HG02870 (cell line): ENCODE results near the gene CNOT3.

Experiments
- ATAC-seq: cut with Tn5 transposase; IDR thresholded peaks from one replicate; pipeline ENCODE4 v1.9.1; 2021; ENCODE audit warnings: mild to moderate bottlenecking, moderate library complexity; ENCODE audit not compliant: unreplicated experiment

Gene CNOT3

DNA sequence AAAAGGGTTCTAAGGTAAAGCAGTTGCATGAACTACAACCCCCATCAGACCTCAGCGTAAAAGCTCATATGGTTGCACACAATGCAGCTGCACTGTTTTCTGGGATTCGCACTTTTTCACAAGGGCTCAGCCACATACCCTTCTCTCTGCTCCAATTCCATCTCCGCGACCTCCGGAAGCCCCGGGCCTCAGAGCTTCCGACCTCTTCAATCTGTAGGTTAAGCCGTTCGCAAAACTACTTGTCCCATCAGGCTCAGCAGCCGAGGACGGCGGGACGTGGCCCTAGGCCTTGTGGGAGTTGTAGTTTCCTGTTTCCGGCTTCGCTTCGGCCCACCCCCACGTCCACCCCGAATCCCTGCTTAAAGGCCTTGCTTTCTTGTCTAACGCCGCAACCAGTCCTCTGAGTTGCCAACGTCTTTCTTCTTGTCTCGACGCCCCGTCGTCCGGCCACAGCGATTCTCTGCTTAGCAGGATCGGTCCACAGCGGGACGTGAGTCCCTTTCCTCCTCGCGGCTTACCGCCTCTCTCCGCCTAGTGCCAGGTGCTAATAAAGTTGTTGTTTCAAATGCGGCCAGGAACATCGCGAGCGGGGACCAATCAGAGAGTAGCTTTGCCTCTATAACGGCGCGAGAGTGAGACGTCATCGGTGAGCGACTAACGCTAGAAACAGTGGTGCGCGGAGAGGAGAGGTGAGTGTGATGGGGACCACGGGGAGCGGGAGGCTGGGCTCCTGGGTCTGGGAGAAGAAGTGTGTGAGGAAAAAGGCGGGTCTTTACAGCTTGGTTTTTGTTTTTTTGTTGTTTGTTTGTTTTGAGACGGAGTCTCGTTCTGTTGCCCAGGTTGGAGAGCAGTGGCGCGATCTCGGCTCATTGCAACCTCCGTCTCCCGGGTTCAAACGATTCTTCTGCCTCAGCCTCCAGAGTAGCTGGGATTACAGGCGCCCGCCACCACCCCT, 22.2 kb upstream of the CNOT3 start, which contains the start of the genes PRPF31 and TFPT:
Gene PRPF31, plus strand, starts transcription at position 646 of the 955 bp plus-strand sequence. CDS start 2,525 bp downstream, outside the sequence.
Gene TFPT, minus strand, starts transcription at position 549 of the 955 bp plus-strand sequence. Its CDS starts 388 bp downstream, at position 161.
- peak; percentile 70 for ATAC-seq

DNA sequence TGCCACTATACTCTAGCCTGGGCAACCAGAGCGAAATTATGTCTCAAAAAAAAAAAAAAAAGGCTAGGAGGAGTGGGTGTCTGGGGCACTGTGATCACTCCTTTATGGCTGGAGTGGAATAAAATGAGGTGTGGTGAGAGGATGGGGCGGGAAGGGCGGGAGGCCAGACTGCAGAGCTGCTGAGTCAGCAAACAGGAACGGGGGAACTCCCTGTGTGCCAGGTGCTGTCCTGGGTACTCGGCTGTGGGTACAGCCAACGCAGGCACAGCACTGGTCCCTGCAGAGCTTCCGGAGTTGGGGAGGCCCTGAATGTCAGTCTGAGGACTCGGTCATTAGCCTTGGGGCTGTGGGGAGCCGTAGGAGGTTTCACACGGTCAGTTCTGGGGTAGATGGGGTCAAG, 16.3 kb upstream of the CNOT3 start:
- no peak for ATAC-seq

DNA sequence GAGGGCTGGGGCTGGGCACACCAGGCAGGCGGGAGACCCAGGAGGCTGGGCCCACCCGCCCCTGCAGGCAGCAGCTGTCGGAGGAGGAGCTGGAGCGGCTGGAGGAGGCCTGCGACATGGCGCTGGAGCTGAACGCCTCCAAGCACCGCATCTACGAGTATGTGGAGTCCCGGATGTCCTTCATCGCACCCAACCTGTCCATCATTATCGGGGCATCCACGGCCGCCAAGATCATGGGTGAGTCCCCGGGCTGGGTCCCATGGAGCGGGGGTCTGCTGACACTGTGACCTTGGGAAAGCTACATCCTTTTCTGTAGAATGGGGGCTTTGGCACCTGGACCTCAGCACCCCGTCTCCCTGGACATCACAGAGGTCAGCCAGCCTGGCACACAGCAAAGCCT, 13.9 kb upstream of the CNOT3 start:
- no peak for ATAC-seq

DNA sequence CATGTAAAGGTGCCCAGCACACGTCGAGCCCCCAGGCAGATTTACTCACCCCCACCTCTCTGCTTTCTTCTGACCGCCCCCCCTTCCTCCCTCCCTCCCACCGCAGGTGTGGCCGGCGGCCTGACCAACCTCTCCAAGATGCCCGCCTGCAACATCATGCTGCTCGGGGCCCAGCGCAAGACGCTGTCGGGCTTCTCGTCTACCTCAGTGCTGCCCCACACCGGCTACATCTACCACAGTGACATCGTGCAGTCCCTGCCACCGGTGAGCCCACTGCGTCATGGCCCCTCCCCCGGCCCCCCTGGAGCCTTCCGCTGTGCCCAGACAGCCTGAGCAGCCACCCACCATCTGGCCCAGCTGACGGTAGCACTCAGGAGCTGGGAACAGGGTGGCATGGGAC, 13.2 kb upstream of the CNOT3 start:
- ATAC-seq: no peak

DNA sequence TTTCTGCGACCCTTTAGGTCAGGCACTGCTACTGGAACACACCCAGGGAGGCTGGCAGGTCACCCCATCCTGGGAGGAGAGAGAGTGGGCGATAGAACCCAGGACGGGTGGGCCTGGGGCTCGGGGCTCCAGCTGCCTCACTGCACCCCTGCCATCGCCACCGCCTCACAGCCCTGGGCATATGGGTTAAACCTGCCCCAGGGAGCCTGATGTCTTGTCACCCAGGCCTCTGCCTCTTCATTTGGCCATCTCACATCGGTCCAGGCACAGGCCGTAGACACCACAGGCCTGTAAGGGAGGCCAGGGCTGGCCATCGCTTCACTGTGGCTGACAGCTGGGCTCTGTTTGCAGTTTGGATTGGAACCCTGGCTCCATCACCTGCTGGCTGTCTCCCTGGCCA, 11.8 kb upstream of the CNOT3 start:
- ATAC-seq: no peak

DNA sequence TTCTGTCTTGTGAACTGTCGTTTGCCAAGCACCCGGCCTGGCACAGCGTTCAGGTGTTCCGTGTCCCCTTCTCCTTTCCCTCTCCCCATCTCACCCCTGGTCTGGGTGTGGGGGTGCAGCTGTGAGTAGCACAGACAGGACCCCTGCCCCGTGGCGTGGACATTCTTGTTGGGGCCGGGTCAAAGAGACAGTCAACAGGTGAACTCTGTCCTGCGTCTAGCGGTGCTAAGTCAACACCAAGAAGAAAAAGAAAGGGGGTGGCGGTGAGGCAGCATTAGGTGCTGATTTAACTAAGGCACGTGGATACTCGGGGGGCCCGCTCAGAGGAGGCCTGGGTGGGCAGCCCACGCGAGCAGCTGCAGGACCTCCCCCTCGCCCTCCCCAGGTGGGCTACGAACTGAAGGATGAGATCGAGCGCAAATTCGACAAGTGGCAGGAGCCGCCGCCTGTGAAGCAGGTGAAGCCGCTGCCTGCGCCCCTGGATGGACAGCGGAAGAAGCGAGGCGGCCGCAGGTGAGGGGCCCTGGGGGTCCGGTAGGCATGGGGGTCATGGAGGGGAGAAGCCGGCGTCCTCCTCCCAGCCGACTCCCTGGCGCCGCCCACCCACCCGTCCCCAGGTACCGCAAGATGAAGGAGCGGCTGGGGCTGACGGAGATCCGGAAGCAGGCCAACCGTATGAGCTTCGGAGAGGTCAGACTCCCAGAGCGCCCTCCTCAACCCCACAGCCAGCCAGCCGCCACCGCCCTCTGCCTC, 9.7 kb upstream of the CNOT3 start:
- no peak for ATAC-seq

DNA sequence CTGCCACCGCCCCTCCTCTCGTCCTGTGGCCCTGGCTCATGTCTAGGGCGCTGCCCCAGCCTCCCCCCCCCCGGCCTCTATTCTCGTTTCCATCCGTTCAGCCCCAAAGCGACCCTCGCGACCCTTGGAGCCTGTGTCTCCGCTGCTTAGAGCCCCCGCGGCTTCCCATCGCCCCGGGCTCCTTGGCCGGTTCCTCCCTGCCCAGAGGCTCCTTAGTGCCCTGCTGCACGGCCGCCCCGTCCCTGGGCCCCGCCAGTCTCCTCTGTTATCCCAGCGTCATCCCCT, 9.2 kb upstream of the CNOT3 start:
- ATAC-seq: no peak

DNA sequence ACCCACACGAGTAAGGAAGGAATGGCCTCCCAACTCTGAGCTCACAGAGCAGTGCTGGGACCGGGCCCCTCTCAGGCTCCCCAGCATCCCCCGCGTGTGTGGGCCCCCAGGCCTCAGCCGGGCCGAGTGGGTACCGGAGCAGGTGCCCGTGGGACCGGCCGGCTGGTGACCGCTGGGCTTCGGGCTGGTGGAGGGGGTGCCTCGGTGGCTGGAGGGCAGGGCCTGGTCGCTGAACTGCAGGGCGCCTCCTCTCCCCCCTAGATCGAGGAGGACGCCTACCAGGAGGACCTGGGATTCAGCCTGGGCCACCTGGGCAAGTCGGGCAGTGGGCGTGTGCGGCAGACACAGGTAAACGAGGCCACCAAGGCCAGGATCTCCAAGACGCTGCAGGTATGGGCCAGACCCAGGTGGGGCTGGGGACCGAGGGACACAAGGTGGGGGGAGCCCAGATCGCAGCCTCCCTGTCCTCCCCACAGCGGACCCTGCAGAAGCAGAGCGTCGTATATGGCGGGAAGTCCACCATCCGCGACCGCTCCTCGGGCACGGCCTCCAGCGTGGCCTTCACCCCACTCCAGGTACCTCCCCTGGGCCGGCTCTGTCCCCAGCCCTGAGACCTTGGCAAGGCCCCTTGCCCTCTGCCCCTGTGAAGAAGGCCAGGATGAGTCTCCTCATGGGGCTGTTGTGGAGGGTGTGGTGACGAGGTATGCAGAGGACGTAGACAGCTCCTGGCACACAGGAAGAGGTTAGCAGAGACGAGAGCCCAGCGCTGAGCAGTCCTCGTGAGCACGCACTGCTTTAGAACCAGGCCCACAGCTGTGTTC, 8.6 kb upstream of the CNOT3 start:
- ATAC-seq: no peak

DNA sequence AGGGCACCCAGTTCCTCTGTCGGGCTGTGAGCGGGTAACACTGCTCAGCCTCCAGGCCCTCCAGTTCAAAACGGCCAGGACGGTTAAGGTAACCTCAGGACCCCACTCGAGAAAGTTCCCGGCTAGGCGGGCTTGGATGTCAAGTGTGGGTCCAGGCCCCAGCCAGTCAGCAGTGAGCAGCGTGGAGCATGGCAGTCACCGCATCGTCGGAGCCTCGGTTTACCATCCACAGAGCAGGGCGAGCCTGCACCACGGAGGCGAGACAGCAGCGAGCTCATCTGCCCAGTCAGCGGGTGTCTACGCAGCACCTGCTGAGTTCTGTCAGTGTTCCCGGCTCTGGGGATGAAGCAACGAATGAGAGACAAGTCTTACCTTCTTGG, 8.0 kb upstream of the CNOT3 start:
- no peak for ATAC-seq

DNA sequence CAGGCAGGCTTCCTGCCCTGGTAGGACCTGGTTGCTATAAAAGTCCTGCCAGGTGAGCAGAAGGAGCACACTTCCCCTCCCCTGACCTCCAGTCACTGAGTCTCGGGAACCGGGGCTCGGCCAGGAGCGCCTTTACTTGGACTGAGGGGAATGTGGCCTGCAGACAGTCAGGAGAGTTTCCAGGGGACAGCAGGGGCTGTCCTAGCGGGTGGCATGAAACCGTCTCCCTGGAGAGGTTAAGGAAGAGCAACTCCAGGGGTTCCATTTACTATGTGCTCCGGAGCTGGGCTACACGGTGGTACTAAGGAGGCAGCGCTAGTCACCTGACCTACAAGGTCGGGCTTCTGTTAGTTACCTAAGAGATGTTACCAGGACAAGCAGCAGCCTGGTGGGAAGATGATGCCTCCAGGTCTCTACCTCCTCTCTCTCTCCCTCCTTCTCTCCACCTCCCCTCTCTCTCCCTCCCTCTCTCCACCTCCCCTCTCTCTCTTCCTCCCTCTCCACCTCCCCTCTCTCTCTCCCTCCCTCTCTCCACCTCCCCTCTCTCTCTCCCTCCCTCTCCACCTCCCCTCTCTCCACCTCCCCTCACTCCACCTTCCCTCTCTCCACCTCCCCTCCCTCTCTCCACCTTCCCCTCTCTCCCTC, 4.1 kb upstream of the CNOT3 start:
- no peak for ATAC-seq

DNA sequence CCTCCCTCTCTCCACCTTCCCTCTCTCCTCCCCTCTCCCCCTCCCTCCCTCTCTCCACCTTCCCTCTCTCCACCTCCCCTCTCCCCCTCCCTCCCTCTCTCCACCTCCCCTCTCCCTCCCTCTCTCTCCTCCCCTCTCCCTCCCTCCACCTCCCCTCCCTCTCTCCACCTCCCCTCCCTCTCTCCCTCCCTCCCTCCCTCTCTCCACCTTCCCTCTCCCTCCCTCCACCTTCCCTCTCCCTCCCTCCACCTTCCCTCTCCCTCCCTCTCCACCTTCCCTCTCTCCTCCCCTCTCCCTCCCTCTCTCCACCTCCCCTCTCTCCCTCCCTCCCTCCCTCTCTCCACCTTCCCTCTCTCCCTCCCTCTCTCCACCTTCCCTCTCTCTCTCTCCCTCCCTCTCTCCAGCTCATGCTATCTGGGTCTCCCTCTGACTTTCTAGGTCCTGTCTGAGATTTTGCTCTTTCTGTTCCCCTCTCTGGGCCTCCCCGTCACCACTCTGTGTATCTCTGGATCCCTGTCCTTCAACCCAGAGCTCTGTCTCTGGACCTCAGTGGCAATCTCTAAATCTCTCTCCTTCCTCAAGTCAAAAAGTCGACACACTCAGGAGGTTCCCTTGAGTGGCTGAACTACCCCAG, 3.5 kb upstream of the CNOT3 start:
- ATAC-seq: no peak

DNA sequence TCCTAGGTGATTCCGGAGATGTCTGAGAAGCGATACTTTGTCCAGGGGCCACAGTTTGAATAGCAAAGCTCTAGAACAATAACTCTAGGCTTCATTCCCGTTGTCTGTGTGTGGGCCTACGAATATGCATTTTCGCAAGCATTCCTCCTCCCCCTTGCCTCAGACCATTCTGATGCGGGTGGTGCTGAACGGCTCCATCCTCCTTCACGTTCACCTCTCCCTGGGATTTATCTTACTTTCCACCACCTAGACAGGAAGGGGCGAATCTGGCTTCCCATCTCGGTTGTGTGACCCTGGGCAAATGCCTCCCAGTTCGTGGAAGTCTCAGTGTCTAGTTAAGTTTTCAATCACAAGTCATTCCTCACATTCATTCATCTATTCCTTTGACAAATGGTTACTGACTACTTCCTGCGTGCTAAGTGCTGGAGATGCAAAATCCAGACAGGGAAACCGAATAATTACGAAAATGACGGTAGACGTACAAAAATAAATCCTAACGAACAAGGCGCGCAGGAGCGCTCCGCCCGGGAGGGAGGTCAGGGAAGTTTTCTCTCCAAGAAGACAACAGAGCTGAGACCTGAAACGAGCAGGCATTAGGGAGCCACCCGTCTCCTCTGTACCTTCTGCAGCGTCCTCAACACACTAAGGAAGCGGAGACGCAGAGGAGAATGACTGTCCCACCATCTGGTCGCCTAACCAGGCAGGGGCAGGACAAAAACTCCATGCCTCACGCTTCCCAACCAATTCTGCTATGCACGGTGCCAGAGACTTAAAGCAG, 1.3 kb upstream of the CNOT3 start:
- no peak for ATAC-seq

DNA sequence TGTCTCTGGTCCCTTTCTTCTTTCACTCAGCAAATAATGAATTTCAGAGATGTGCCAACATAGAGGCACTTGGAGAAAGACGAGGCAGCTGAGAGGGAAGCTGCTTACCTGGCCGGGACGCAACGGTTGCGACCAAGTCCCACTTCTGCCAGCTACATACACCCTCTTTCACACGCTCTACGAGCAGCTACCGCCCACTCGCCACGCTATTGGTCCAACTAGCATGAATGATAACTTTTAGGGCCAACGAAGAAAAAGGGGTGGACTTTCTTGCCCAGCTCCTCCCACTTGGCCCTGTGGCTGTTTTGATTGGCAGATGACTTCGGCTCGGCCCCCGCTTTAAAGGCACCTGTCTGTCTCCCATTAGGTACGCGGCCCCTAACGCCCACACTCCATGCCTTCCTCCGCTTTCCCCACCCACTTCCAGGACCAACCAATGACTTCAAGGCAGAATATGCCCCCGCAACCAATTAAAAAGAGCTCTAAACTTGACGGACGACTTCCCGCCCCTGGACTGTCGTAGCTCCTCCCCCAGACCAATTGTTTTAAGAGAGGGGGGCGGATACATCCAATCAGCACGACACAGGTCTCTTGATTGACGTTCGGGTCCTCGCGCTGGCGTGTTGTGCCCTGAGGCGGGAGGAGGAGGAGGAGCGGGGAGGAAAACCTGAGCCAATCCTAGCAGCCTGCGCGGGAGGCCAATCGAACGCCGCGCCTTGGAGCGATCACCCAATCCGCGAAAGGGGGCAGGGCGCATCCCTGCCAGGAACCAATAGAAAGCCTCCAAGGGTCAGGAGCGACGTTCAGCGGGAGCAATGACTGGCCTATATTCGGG, 481 bp upstream of the CNOT3 start:
- ATAC-seq: peak; percentile 75

DNA sequence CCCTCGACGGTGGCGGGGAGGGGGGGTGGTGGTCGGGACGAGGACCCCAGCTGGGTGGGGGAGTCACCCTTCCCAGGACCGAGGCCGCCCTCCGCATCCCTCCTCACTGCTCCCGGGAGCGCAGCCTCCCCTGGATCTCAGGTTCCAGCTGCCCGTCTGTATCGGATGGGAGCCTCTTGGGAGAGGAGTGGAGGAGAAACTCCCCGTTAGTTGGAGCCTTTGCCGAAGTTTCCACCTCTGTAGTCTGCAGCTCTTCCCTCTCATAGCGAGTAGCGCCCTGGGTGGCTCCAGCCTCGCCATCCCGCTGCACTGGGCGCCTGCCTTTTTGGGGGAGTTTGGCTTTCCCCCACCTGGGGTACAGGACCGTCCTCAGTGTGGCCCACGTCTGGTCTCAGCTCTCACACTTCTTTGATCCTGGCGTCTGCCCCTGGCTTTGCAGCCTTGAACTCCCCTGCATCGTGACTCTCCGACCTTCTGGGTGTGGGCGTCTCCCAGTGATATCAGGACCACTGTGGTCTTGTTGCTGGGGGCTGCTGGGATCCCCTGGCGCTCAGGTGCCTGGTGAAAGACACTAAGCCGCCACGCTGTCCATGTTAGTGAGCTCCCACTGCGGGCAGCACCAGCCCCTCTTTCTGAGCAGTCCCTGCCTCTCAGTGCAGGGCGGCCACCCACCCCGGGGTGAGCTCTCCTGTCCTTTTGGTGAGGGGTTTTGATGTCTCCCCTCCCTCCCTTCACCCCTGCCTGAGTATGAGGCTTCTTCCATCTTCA, 1.1 kb downstream of the CNOT3 start:
- ATAC-seq: no peak

DNA sequence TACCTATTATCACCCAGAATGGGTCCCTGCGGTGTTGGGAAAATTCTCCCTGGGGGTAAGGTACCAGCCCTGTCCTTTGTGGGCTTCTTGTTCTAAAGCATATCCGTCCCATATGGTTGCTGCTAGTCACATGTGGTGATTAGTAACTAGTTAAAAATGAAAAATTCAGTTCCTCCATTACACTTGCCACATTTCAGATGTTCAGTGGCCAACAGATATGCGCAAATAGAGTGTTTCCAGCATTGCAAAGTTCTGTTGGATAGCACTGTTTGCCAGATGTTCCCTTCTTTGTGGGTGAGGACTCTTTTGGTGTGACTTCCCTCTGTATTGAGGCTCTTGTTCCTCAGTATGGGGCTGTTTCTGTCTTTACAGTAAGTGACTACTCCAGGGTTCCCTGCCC, 3.8 kb downstream of the CNOT3 start:
- no peak for ATAC-seq

DNA sequence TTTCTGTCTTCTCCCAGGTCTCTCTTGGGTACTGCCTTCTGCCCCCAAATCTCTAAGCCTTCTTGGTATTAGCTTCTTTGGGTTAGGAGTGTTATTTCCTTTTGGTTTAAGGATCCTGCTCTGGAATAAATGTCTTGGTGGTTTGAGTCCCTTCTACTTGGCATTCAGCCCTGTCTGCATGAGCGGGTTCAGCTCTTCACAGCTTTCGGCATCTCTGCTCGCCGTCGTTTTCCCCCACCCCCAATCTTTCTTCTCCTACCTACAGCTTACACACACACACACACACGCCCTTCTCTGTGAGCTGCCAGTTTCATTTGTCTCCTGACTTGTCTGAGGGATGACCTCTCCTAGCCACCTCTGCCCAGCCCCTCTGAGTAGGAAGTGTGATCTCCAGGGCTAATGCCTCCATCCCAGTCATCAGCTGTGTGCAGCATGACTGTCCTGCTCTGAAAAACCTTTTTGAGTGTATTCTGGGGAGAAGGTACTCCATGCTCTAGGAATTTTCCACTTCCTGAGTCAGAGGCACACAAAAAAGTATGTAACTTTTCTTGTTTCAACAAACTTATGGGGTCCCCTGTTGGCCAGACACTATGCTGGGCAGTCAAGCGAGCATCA, 4.7 kb downstream of the CNOT3 start:
- no peak for ATAC-seq

DNA sequence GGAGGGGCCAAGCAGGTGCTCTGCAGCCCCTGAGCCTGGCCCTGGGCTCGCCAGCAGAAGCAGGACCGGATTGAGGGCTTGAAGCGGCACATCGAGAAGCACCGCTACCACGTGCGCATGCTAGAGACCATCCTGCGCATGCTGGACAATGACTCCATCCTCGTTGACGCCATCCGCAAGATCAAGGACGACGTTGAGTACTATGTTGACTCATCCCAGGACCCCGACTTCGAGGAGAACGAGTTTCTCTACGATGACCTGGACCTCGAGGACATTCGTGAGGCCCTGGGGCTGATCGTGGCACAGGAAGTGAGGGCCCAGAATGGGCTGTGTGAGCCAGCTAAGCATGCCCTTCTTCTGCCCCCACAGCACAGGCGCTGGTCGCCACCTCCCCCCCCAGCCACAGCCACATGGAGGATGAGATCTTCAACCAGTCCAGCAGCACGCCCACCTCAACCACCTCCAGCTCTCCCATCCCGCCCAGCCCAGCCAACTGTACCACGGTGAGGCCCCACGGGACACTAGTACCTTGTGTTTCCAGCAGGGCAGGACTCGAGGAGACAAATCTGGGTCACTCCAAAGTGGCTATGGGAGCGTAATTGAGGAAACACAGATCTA, 8.1 kb downstream of the CNOT3 start:
- no peak for ATAC-seq
